HG03439 (cell line): ENCODE measurements around the gene TOMM34.

ENCODE experiments used
- ATAC-seq: cut with Tn5 transposase; IDR thresholded peaks from one replicate; pipeline ENCODE4 v1.9.1; 2021; ENCODE audit warnings: mild to moderate bottlenecking, moderate library complexity; ENCODE audit not compliant: unreplicated experiment

The TOMM34 gene

GRCh38 chr20:44936510-44936909, 23.7 kb downstream of the TOMM34 start:
- ATAC-seq = no peak

GRCh38 chr20:44932916-44933315, 27.3 kb downstream of the TOMM34 start:
- ATAC-seq = no peak

DNA sequence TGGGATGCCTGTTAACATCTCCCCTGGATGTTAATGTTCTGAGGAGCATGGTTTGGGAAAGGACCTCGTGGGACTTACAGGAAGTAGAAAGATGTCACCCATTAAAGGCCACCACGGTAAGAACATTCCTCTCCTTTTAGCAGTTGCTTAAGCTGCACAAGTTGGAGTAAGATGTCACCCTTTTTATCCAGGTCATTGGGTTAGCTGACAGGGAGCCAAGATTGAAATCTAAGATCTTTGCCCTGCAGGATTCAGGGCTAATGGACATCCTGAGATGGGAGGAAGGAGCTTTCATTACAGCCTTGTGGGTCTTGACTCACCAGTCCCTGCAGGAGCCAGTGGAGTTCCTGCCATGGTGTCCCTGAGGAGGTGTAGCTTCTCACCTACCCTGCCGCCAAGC, 28.3 kb downstream of the TOMM34 start:
- no peak for ATAC-seq

DNA sequence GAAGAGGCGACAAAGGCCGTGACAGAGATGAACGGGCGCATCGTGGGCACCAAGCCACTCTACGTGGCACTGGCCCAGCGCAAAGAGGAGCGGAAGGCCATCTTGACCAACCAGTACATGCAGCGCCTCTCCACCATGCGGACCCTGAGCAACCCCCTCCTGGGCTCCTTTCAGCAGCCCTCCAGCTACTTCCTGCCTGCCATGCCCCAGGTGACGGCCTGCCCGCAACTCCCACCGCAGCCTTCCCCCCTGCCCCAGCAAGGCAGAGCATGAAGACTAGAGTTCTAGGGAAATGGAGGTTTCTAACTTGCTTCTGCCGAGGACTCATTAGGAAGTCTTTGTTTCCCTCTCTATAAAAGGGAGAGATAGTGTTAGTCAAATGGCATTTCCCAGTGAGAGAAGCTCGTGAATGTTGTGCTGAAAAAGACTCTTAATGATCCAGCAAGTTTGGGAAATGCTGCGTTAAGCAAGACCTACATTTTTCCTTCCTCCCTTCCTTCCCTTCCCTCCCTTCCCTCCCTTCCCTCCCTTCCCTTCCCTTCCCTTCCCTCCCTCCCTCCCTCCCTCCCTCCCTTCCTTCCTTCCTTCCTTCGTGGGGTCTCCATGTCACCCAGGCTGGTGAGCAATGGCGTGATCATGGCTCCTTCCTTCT, 29.6 kb downstream of the TOMM34 start:
- ATAC-seq = no peak

DNA sequence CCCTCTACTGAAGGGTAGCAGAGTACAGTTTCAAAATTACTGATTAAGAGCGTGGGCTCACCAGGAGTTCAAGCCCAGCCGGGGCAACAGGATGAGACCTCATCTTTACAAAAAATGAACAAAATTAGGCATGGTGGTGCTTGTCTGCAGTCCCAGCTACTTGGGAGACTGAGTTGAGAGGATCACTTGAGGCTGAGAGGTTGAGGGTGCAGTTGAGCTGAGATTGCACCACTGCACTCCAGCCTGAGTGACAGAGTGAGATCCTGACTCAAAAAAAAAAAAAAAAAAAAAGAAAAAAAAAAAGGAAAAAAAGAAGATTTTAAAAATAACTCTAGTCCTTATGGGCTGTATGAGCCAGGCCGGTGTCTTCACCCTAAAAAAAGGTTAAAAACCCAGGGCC, 31.6 kb downstream of the TOMM34 start:
- no peak for ATAC-seq

DNA sequence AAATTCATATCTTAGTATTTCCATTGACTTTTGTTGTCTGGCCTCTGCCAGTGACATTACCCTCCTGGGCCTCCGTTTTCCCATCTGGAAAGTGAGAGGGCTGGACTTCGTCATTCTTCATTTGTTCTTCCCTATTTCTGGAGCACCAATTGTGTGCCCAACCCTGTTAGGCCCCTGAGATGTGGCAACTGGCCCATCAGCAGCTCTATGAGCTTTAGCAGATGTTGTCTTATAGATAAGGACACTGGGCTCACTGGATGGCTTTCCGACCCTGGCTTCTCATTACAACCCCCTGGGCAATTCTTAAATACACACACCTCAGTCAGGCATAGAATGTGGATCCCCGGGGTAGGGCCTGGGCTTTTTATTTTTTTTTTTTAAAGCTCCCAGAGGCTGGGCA, 35.7 kb downstream of the TOMM34 start:
- ATAC-seq = no peak

- ATAC-seq = no peak
These were observed 38.8 kb downstream of the TOMM34 start for GRCh38 chr20:44921447-44921846.

DNA sequence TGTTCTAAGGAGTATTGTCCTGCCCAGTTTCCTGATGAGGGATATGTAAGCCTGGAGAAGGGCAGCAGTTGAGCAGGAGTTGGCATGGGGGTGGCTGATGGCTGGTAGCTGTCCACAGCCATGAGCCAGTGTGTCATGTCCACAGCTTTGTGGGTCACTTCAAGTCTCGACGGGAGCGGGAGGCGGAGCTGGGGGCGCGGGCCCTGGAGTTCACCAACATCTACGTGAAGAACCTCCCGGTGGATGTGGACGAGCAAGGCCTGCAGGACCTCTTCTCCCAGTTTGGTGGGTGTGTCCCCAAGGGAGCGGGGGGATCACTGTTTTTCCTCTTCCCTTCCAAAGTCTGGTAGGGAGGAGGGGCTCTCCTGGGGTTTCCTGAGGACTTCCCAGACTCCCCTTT, 41.4 kb downstream of the TOMM34 start:
- no peak for ATAC-seq

- ATAC-seq = no peak
These were observed 41.9 kb downstream of the TOMM34 start for GRCh38 chr20:44918342-44918741.

DNA sequence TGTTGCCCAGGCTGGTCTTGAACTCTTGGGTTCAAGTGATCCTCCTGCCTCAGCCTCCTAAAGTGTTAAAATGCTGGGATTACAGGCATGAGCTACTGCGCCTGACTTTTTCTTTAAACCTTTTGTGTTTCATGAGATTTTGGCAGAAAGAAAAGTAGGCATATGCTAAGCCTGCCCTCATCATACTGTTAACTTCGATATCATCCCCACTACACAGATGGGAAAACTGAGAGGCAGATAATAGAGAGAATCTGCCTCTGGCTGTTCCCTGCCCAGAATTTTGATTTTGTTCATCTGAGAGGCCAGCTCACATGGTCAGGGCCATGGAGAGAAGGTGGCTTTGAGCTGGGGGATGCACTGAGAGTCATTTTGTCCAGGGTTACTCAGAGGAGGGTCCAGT, 42.8 kb downstream of the TOMM34 start:
- ATAC-seq = no peak

DNA sequence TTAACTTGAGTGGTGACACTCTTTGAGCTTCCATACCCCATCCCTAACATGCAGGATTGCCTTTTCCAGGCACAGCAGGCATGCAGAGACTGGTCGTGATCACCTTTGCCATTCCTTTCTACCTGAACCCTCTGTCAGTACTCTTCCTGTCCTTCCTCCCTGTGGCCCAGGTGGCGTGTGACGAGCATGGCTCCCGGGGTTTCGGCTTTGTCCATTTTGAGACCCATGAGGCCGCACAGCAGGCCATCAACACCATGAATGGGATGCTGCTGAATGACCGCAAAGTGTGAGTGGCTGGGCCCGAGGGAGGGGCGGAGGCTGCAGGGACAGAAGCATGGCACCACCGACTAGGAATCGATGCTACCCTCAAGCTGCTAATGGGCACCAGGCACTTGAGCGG, 43.6 kb downstream of the TOMM34 start:
- ATAC-seq = no peak

DNA sequence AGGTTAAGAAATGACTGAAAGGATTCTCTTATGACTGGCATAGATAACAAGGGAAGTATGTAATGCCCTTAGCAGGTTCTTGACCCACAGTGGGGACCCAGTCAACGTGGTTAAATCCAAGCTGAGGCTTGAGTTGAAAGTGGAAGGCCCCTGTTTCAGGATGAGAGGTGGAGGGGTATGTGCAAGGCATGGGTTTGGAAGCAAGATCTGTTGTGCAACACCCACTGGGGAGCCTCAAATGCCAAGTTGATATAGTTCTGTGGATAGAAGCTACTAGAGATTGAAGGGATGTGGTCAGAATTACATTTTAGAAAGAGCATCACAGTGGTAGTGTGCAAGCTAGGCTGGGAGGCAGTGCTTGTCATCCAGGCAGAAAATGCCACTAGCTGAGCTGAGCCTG, 45.3 kb downstream of the TOMM34 start:
- ATAC-seq = no peak

DNA sequence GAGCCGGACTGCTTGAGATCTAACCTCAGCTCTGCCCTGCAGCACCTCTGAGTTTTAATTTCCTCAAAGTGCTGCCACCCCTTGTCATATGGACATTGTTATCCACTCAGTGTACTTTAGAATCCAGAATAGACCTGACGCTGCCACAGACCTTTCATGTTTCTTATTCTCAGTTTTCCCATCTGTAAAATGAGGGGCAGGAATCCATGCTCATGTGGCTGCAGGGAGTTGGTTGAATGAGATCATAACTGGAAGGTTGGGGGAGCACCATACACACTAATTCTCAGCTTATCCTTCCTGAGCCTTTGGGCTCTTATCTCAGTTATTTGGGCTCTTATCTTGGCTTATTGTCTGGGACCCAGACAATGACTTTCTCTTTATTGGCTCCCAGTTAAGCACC, 48.0 kb downstream of the TOMM34 start:
- ATAC-seq = no peak

DNA sequence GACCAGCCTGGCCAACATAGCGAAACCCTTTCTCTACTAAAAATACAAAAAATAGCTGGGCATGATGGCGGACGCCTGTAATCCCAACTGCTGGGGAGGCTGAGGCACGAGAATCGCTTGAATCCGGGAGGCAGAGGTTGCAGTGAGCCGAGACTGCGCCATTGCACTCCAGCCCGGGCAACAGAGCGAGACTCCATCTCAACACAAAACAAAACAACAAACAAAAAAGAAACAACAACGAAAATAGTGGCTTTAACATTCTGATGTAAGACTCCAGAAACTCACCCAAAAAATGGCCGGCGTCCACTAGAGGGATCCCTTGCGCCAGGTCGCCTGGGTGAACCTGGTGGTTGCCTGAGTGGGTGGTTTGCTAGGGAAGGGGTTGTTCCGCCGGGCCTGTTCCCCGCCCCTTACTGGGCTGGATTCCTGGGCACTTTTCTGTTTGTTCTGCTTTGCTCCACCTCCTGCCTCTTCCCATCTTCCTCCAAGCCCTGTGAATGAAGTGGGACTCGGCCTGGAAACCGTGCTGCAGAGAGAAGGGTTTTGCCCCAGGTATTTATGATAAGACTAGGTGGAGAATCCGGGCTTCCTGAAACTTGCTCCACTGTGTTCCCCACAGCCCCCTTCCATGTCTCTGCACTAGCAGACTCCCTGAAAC, 48.8 kb downstream of the TOMM34 start:
- ATAC-seq = no peak

DNA sequence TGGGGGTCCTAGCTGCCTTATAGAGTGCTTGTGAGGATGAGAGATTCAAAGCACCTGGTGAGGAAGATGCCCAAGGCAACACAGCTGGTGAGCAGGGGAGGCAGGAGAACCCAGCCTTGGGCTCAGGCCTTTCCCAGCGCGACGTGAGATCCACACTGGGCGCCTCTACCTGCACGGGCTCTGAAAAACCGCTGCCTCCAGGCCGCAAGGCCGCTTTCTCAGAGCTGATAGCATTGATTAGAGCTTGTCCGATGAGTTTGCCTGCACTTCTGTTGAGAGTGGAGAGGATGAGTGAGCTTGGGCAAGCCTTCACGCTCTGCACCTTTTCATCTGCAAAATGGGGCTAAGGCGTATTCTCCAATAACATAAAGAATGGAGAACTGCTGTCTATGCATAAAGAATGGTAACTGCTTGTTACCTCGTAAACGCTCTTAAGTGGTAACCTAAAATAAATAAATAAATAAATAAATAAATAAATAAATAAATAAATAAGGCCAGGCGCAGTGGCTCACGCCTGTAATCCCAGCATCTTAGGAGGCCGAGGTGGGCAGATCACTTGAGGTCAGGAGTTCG, 49.4 kb downstream of the TOMM34 start:
- ATAC-seq = no peak

GRCh38 chr20:44909872-44910689, 50.1 kb downstream of the TOMM34 start, which contains the start of gene PABPC1L:
Gene PABPC1L, plus strand, starts transcription at chr20:44910060. Its CDS starts 84 bp downstream, at chr20:44910144.
- ATAC-seq = peak; percentile 58

GRCh38 chr20:44908987-44909871, 51.0 kb downstream of the TOMM34 start:
- no peak for ATAC-seq

DNA sequence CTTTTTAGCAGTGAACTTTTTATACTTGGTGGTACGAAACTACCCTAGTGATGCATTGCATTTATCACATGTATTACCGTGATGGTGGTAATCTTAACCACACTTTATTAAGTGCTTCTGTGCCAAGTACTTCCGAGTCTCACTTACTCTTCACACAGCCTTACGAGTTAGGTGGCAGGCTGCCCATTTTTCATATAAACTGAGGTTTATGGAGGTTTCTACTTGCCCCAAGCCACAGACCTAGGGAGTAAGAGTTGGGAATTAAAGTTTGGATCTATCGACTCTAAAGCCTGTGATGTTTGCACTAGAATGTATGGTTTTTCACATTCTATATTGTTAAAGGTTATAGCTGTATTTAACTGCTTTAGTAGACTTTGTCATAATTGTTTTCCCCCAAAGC, 55.8 kb downstream of the TOMM34 start:
- ATAC-seq = no peak

DNA sequence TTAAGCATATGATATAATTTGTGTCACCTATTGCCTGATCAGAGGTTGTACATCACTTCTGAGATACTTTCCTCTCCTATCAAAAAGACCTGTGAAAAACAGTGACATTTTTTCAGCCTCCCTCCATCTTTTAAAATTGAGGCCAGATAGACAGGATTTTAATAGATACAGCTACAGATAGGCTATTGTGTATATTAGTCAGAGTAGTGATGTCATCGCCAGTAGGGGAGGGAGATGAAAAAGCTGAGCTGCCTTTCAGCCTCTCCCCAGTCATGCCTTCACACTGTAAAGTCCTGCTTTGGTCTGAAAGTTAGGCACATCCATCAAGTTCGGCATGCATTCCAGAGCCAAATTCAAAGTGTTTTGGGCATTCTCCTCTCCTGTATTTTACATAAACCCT, 58.2 kb downstream of the TOMM34 start:
- ATAC-seq = no peak

DNA sequence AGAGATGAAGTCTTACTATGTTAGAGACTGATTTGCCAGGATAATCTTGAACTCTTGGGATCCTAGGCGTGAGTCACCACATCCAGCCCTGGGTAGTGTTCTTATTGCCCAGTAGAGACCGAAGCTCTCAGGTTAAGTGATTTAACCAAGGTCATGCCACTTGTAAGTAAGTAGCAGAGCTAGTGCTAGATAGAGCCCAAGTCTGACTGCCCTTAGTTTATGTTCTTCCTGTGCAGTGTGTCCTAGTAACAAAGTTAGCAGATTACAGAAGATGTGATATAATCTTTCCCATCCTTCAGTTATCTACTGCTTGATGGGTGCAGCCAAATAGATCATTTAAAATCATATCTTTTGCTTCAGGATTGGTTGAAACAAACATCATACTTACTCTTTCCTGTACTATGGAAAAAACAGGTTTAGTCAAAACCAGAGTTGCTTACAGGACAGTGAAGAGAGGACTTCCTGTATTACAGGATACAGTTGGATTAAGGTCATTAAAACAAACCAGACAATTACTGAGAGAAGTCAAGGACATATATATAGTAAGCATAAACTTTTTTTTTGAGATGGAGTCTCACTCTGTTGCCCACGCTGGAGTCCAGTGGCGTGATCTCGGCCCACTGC, 59.9 kb downstream of the TOMM34 start:
- no peak for ATAC-seq
